ENCODE data around the gene CFAP52.
"Not testable (repeated sequence)": the region's sequence is repeated elsewhere in the genome, so short reads cannot be mapped to it uniquely, and the experiment has no call there.

CFAP52 gene

DNA sequence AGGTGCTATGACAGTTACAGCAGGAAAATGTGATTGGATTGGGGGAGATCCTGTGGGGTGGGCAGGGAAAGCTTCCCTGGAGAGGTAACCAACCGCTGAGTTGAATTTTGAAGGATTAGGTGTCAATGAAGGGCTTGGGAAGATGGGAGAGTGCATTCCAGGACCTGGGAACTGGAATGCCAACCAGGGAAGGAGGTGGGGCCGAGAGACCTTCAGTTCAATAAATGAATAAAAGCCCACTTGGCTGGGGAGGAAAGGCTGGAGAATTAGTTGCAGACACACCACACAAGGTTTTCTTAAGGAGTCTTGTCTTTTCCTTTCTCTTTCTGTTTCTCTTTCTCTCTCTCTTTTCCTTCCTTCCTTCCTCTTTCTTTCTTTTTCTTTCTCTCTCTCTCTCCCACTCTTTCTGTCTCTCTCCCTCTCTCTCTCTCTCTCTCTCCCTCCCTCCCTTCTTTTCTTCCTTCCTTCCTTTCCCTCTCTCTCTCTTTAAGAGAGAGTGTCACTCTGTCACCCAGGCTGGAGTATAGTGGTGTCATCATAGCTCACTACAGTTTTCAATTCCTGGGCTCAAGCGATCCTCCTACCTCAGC is 72.2 kb downstream of the CFAP52 start:
- no peak for DNase-seq

DNA sequence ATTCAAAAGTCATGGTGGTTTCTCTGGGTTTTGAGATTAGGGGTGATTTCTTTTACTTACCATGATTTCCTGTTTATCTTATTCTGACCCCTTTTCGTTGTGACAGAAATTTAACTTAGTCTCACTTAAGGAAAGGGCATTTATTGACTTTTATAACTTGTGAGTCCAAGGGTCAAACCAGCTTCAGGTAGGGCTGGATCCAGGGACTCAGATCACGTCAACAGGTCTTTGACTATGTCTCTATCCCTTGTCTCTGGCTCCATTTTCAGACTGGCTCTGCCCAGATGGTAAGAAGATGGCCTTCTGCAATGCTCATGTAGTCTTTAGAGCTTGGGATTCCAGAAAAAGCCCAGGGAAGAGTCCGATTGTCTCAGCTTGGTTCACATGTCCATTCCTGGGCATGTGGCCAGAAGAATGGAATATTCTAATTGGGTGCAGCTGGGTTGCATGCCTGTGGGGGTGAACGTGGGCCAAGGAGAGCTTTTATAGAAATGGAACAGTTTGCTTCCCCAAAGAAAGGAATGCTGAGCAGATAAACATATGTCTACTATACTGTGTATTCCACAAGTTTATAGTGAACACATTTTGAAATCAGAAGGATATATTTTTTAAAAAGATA is 82.3 kb downstream of the CFAP52 start:
- DNase-seq = no peak

DNA sequence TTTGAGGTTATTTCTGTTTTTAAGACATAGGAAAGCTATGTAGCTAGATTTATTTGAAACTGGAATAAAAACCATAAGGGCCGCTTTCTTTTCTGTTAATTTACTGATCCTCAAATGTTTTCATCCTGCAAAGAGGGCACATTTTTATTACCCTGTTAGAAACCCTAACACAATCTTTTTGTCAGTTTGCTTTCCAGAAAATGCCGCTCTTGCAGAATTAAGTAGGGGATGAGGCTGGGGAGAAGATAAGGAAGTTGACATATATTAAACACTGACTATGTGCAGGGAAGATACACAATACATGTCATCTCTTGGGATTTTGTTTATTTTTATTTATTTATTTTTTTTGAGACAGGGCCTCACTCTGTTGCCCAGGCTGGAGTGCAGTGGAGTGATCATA is 84.6 kb downstream of the CFAP52 start:
- DNase-seq = no peak

DNA sequence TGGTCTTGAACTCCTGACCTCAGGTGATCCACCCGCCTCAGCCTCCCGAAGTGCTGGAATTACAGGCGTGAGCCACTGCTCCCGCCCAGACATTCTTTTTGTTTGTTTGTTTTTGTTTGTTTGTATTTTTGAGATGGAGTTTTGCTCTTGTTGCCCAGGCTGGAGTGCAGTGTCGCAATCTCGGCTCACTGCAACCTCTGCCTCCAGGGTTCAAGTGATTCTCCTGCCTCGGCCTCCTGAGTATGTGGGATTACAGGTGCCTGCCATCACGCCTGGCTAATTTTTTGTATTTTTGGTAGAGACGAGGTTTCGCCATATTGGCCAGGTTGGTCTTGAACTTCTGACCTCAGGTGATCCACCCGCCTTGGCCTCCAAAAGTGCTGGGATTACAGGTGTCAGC is 87.1 kb downstream of the CFAP52 start:
- not testable (repeated sequence) for DNase-seq

DNA sequence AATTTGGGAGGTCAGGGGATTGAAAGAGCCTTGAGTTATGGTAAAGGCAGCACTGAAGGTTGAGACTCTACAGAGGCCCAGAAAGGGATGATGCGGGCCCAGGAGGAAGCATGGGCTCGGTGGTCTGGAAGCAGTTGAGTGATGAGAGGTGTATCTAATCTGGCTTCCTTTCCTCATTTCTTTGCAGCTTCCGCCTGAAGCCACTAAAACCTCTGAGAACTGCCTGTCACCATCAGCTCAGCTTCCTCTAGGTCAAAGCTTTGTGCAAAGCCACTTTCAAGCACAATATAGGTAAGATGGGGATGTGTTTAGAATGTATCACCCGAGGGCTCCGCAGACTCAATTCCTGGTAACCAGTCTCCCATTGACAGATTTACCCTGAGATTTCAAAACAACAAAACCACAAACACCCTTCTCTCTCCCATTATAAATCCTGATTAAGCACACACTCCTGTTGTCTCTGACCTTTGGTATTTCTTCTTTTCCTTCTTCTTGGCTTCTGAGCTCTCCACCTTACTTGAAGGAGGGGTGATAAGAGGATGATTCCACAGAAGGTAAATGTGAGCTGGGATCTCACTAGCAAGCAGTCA is 90.1 kb downstream of the CFAP52 start:
- DNase-seq = no peak

DNA sequence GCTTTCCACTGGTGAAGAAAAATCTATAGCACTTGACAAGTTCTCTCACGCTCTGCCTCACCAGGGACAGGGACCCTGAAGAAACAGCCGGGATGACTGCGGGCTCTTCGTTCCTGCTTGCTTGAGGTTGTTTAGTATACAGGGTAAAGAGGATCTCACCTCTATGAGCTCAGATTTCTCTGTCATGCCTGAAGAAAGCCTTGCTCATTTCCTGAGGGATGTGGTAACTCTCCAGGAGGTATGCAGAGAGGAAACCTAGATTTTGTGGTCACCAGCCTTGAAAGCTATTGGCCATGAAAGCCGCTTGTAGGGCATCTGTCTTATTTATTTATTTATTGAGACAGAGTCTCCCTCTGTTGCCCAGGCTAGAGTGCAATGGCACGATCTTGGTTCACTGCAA is 92.1 kb downstream of the CFAP52 start:
- DNase-seq = no peak

DNA sequence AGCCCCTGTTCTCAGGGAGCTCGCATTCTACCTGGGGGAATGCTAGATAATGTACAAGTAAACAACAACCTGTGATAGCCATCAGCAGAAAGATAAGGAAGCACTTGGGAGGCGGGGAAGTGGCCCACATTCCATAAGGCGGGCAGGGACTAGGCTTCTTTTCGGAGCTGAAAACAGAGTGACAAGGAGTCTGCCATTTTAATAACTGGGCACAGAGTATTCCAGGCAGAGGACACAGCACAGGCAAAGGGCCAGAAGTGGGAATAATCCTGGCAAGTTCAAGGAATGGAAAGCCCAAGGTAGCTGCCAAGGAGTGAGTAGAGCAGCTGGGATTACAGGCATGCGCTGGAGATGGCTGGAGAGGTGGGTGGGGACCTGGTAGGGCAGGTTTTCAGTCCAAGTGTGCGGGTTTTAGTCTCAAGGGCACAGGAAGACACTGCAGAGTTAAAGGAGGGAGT is 93.1 kb downstream of the CFAP52 start:
- no peak for DNase-seq

DNA sequence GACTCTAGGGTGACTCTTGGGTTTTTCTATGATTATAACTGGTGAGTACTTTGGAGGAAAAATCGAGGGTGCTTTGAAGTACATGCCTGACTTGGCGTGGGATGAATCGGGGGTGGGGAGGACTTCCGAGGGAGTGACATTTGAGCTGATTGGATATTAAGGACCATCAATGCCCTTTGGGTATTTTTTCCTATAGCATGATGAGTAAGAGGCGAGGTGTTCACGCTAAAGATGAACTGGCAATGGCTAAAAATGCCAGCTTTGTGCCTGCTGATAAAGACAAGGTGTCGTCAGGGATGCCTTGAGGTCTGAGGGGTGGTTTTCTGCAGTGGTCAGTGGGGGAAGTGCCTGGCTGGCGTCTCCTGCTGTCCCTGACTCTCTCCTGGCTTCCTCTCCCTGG is 94.2 kb downstream of the CFAP52 start:
- no peak for DNase-seq

DNA sequence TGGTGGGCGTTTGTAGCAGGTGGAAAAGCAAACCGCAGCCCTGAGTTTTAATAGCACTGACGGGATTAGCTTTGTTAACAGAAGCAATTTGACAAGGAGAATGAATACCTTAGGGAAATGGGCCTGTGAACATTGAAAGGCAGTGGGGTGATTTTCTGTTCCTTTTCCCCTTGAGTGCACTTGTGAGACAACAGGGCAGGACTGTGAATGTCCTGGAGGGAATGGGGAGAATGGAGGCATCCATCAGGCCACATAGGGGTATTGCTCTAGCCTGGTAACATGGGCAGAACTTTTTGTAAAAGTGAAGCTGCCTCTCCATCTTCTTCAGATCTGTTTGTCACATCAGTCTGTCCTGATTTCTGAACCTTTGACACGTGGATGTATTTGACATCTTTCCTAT is 95.1 kb downstream of the CFAP52 start:
- no peak for DNase-seq

DNA sequence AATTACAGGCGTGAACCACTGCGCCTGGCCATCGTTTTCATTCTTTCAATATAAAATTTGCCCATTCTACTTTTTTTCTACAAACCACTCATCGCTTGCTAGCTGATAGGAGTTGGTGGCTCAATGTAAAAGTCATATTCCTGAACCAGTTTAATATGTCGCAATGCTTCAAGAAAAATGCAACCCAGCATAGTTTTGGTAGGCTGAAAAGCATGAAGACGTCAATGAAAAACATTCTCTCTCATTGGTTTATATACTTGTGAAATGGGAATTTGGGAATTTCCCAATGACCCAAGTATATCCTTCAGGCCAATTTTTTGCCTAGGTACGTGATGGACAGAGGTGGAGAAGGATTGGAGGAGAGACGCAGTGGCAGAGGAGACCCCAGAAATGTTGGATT is 95.8 kb downstream of the CFAP52 start:
- DNase-seq = no peak

DNA sequence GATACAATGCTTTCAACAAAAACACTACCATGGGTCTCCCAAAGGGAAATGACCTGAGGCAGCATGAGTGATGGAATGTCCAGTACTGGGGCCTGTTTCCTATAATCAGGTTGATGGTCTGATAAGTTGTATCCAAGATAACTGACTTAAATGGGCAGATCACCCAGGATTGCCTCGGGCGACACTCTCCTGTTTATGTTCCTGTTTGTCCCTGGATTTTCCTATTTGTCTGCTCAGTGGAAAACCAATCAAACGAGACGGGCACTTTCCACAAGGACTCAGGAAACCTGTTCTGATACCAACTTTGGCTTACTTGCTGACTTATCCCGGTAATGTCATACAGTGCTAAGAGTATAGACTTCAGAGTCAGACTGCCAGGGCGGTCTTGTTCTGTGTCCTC is 96.2 kb downstream of the CFAP52 start:
- no peak for DNase-seq

DNA sequence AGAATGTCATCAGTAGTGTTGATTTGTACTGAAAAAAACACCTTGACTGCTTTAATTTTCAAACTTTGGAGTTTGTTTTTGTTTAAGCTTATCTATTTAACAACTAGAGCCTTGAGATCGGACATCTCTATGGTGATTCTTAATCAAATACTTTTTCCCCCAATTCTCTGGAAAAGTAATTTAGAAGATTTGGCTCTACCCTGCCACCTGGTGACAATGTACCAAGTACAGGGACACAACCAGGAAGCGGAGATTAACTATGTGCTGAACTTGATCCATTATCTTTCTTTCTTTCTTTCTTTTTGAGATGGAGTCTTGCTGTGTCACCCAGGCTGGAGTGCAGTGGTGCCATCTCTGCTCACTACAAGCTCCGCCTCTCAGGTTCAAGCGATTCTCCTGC is 99.6 kb downstream of the CFAP52 start:
- DNase-seq = no peak

DNA sequence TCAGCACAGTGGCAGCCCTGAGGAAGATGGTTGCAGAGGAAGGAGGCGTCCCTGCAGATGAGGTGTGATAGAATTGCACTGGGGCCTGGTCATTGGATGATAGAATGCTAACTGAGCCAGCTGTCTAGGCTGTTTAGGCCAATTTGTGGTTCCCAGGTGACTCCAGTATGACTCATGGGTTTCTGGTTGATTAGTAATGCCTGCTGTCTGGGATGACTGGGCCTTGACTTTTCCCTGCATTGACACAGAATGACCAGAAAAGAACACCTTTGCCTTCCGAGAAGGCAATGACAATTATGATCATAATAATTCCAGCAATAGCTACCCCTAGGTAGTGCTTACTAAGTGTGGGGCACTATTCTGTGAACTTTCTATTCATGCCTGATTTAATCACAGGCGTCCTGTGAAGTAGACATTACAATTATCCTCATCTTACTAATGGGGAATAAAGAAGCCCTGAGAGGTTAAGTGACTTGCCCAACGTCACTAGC is 100.4 kb downstream of the CFAP52 start:
- DNase-seq = no peak

DNA sequence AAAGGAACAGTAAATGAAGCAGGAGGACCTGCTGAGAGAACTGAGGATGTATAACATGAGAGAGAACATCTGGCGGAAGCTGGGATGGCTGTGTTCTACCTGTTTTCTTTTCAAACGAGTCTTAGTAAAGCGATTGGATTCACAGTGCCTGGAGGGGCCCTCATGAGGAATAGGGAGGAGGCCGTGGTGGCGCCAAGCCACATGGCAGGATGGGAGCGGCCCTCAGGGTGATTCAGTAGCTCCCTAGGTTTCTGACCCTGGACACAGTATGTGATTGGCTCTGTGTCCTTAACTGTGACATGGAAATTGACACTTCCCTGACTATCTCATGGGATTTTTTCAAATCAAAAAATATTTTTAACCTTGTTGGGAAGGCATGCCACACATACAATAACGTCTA is 101.0 kb downstream of the CFAP52 start:
- no peak for DNase-seq

DNA sequence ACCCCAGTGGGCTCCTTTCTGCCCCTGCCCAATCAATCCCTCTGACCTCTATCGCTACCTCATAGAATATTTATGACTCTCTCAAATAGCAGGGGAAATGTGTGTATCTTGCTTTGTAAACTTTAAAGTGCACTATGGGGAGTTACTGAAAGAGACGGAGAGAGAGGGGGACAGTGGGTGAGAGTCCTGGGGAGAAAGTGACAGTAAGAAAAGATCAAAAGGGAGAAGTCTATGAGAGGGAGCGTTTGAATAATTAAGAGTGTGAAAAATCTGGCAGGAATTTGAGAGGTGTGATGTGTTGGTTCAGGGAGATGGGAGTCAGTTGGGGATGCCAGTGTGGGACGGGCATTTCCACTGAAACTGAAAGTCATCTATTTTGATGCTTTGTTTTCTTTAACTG is 101.5 kb downstream of the CFAP52 start:
- no peak for DNase-seq

DNA sequence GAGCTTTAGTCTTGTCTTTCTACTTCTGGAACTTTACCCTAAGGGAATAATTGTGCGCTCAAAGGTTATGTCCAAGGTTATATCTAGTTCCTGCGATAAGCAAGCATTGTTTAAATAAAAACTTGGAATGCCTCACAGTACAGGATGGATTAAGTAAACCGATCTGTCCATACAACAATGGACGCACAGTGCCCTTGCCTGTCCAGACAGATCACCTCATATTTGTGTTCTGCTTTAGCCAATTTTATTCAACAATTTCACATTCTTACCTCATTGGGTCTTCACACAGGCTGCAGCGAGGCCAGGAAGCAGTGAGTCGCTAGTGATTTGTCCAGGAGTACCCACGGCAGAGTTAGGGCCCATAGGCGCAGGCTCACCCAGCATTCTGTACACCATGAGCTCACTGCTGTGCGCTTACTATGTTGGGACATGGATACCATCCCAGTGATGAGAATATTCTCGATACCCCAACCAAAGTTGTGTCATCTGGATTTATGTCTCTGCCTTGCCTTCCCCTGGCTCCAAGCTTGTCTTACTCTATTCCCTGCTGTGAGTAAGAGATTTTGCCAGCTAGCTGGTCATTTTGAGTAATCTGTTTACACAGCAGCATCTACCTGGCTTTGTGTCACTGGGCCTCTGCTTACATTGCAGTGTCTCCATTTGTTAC is 108.6 kb downstream of the CFAP52 start:
- DNase-seq = no peak
